Retinal pigment epithelial cell (primary cell): ENCODE measurements around the gene IPCEF1.
A peak's percentile ranks its signal among the peaks of the same experiment; 100 is the strongest.

Source experiments
- DNase-seq: peaks from one replicate; pipeline ENCODE4 v3.0.0-alpha.2; 2010; ENCODE audit warnings: low read depth
- H3K4me3 ChIP-seq: 2 replicates; pipeline ENCODE4 v1.5.1; 2011; ENCODE audit warnings: mild to moderate bottlenecking, low read length, control low read depth, moderate library complexity
- TF ChIP-seq, protein P1 (sequence below): conservative IDR thresholded peaks from 2 replicates; pipeline ENCODE4 v1.5.1; 2011; ENCODE audit warnings: low read depth, low read length, control low read depth, inconsistent platforms

The IPCEF1 gene

DNA sequence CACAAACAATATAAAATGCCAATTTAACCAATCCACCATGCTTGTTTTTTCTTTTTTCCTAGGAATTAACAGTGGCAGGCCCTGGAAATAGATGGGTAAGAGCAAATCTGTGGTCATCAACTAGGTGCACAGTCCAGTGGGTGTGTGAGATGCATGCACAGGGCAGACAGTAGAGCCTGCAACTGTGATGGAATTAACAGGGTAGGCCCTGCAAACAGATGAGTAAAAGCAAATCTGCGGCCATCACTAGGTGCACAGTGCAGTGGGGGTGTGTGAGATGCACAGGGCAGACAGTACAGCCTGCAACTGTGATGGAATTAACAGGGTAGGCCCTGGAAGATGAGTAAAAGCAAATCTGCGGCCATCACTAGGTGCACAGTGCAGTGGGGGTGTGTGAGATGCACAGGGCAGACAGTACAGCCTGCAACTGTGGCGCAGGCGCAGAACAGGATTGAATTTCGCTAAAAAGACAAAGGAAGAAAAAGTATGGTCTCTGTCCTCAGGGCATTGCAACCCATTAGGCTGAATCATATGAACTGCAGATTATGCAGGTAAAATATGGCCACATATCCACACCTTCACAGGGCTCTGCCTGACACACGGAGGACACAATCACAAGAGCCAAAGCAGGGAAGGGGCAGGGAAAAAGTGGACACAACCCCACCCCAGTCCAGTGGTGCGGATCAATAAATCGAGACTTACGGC, 41.0 kb upstream of the IPCEF1 start:
- no peak for DNase-seq
- TF ChIP-seq, protein P1, sequence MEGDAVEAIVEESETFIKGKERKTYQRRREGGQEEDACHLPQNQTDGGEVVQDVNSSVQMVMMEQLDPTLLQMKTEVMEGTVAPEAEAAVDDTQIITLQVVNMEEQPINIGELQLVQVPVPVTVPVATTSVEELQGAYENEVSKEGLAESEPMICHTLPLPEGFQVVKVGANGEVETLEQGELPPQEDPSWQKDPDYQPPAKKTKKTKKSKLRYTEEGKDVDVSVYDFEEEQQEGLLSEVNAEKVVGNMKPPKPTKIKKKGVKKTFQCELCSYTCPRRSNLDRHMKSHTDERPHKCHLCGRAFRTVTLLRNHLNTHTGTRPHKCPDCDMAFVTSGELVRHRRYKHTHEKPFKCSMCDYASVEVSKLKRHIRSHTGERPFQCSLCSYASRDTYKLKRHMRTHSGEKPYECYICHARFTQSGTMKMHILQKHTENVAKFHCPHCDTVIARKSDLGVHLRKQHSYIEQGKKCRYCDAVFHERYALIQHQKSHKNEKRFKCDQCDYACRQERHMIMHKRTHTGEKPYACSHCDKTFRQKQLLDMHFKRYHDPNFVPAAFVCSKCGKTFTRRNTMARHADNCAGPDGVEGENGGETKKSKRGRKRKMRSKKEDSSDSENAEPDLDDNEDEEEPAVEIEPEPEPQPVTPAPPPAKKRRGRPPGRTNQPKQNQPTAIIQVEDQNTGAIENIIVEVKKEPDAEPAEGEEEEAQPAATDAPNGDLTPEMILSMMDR, result no peak
- no peak overlapping the region for H3K4me3 ChIP-seq

DNA sequence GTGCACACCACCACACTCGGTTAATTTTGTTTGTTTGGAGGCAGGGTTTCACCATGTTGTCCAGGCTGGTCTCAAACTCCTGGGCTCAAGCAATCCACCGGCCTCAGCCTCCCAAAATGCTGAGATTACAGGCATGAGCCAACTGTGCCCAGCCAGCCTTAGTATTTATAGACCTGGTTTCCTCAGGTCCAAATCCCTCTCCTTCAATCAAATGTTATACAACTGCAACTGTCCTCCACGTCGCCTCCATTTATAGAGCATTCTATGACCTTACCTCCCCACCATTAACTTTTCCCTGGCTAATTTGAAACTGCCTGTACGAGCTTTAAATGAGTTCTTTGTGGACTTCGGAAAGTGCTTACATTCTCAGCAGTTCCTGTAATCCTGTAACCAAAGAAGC, 39.3 kb upstream of the IPCEF1 start:
- TF ChIP-seq, protein P1, result no peak
- H3K4me3 ChIP-seq, result no peak overlapping the region
- DNase-seq, result no peak

DNA sequence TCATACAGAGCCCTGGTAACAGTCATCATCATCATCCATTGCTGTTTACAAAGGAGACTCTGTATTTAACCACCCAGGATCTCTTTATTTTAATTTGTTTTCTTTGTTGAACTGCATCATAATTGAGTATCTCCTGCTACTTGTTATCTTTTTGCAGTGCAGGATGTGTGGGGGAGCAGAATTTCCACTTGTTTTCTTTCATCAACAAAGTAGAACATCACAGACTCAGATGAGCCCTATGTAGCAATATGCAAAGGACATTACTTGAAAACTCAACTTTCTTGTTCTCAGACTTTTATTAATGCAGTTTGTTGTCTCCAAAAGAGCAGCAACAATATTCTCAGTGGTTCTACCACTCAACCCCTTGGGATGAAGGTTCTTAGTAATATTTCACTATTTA, 38.7 kb upstream of the IPCEF1 start:
- no peak overlapping the region for H3K4me3 ChIP-seq
- TF ChIP-seq, protein P1, result no peak
- no peak for DNase-seq

DNA sequence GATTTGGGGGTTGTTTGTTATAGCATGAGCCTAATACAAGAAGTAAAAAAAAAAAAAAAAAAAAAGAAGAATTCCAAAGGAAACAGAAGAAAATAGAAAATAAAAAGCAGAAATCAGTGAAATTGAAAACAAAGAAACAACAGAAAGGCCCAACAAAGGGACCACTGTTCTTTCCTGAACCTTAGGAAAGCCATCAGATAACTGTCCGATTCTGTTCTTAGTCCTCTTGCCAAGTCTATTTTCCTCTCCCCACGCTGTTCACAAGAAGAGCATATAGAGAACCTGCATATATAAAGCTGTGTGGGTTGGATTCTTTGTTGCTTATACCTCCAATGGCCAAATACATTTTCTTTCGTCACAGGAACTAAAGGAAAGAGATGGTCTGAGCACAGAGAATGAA, 38.0 kb upstream of the IPCEF1 start:
- no peak for DNase-seq
- TF ChIP-seq, protein P1, result no peak
- no peak overlapping the region for H3K4me3 ChIP-seq

DNA sequence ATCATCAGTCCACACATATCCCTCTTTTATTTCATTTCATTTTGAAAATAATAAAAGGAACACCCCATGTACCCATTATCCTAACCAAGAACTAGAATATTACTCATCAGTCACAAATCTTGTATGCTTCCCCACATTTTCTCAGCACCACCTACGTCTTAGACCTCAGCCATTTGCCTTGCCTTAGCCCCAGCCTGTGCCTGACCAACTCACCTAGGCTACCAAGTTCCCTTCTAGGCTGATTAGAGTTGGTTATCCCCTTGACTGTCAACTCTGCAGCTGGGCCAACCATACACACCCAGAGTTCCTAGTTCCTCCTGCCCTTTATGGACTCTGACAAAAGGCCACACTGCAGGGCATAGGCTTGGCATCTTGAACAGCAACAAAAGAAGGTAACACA, 33.4 kb upstream of the IPCEF1 start:
- DNase-seq, result no peak
- TF ChIP-seq, protein P1, result no peak
- H3K4me3 ChIP-seq, result no peak overlapping the region

DNA sequence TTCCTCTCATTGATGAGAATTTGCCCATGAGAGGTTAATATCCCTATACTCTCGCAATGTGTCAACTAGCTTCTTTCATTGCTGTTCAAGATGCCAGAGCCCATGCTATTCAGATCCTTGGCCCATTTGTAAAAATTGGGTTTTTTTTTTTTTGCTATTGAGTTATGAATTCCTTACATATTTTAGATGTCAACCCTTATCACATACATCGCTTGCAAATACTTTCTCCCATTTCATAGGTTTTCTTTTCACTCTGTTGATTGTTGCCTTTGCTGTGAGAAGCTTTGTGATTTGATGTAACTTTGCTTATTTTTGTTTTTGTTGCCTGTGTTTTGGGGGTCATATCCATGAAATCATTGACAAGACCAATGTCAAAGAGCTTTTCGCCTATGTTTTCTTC, 32.2 kb upstream of the IPCEF1 start:
- H3K4me3 ChIP-seq, result no peak overlapping the region
- no peak for DNase-seq
- TF ChIP-seq, protein P1, result no peak

DNA sequence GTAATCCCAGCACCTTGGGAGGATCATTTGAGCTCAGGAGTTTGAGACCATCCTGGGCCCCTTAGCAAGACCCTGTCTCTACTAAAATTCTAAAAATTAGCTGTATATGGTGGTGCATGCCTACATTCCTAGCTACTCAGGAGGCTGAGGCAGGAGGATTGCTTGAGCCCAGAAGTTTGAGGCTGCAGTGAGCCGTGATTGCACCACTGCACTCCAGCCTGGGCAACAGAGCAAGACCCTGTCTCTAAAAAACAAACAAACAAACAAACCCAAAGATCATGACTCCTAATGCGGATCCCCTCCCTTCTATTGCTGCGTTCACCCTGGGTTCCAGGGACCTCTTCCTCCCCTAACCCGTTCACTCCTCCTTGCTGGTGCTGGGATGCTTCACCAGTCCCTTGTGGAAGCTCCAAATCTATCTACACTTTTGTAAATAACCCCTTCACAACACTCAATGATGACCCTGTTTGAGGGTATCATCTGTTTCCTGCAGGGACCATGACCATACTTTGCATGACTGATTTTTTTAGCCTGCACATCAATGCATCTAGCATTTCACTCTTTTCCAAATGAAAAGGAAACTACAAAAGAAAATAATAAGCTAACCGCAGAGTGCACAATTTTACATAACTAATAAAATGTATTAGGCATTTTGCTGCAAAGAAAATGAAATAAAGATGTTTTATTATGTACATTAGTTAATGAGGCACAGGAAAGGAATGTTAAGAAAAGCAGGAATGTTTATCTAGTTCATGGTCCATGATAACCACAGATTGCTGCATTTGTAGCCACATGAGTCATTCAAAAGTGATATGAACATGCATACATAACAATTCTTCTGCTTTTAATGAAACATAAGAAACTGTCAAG, 30.5 kb upstream of the IPCEF1 start:
- no peak overlapping the region for H3K4me3 ChIP-seq
- TF ChIP-seq, protein P1, result no peak
- peak; percentile 85 for DNase-seq
